Neural crest cell (in vitro differentiated cells): ENCODE data around the gene MC1R. TPM values are rescaled to one million over a fixed set of nuclear protein-coding genes. Genes with fewer than 3 reads are reported as not detected.

Experiments used
- DNase-seq: peaks from one replicate; pipeline ENCODE4 v3.0.0; 2021; ENCODE audit warnings: low read depth, mixed read lengths, low spot score
- H3K27ac Mint-ChIP-seq: one replicate; pipeline ENCODE4 v1.8.0; 2021; ENCODE audit warnings: mild to moderate bottlenecking, mixed read lengths; ENCODE audit not compliant: unreplicated experiment
- H3K27me3 Mint-ChIP-seq: 2 replicates; pipeline ENCODE4 v1.8.0; 2021; ENCODE audit warnings: low read depth, mild to moderate bottlenecking, mixed read lengths
- H3K36me3 Mint-ChIP-seq: 2 replicates; pipeline ENCODE4 v1.8.0; 2021; ENCODE audit warnings: low read depth, mild to moderate bottlenecking, mixed read lengths
- H3K4me1 Mint-ChIP-seq: 2 replicates; pipeline ENCODE4 v1.8.0; 2021; ENCODE audit warnings: mixed read lengths
- H3K4me3 Mint-ChIP-seq: one replicate; pipeline ENCODE4 v1.8.0; 2021; ENCODE audit warnings: mild to moderate bottlenecking, mixed read lengths
- H3K9me3 Mint-ChIP-seq: 2 replicates; pipeline ENCODE4 v1.8.0; 2021; ENCODE audit warnings: mixed read lengths
- CTCF ChIP-seq: fragments of 200-600 bp; sonication (generic); conservative IDR thresholded peaks from 2 replicates; pipeline ENCODE4 v1.5.0; 2021; ENCODE audit warnings: antibody characterized with exemption, mild to moderate bottlenecking
- total RNA-seq: library from RNA; stranded (reverse); gene quantifications from 2 replicates; pipeline ENCODE4 v1.2.1, GENCODE V29; 2021

Gene MC1R
- total RNA-seq, 1 donor from 2014 or later = 8.3 TPM

GRCh38 chr16:89915303-89916232 is 3.1 kb upstream of the MC1R start:
- Mint-ChIP-seq H3K4me1 (peaks cover 34% of the 10 kb centered on the region), H3K36me3 (peaks cover 3% of the 10 kb centered on the region), H3K4me3 (peak overlapping the region; percentile 50), H3K27me3 (no peaks in the 10 kb centered on the region), H3K27ac (no peak overlapping the region), H3K9me3 (no peaks in the 10 kb centered on the region)
- TF ChIP-seq CTCF = no peak
- no peak for DNase-seq

- Mint-ChIP-seq H3K9me3 (no peaks in the 10 kb centered on the region), H3K27ac (peak overlapping the region; percentile 62), H3K36me3 (no peaks in the 10 kb centered on the region), H3K4me1 (peaks cover 47% of the 10 kb centered on the region), H3K4me3 (peak overlapping the region; percentile 87), H3K27me3 (peaks cover 2% of the 10 kb centered on the region)
- TF ChIP-seq CTCF = no peak
- DNase-seq = peak; percentile 53
Observed at GRCh38 chr16:89917773-89918452, 749 bp upstream of the MC1R start.

- Mint-ChIP-seq H3K4me1 (peaks cover 47% of the 10 kb centered on the region), H3K27me3 (peaks cover 6% of the 10 kb centered on the region), H3K9me3 (no peaks in the 10 kb centered on the region), H3K36me3 (no peaks in the 10 kb centered on the region), H3K4me3 (peak overlapping the region; percentile 83), H3K27ac (peak overlapping the region; percentile 87)
- no peak for DNase-seq
- TF ChIP-seq CTCF = no peak
Observed at GRCh38 chr16:89919535-89920406, 1.1 kb downstream of the MC1R start.

- Mint-ChIP-seq H3K4me3 (peak overlapping the region; percentile 83), H3K4me1 (peaks cover 44% of the 10 kb centered on the region), H3K27ac (no peak overlapping the region), H3K27me3 (peaks cover 11% of the 10 kb centered on the region), H3K36me3 (no peaks in the 10 kb centered on the region), H3K9me3 (no peaks in the 10 kb centered on the region)
- no peak for DNase-seq
- TF ChIP-seq CTCF = no peak
Observed at GRCh38 chr16:89920723-89921122, 2.1 kb downstream of the MC1R start.

- no peaks in the 10 kb centered on the region for H3K9me3 Mint-ChIP-seq
- H3K36me3 Mint-ChIP-seq = no peaks in the 10 kb centered on the region
- no peak overlapping the region for H3K27ac Mint-ChIP-seq
- peaks cover 11% of the 10 kb centered on the region for H3K27me3 Mint-ChIP-seq
- no peak for TF ChIP-seq CTCF
- peak overlapping the region; percentile 98 for H3K4me3 Mint-ChIP-seq
- no peak for DNase-seq
- H3K4me1 Mint-ChIP-seq = peaks cover 41% of the 10 kb centered on the region
Observed at GRCh38 chr16:89921131-89921701, 2.6 kb downstream of the MC1R start.
